KBM-7 (cell line): Measurements from ENCODE around the gene EIF1AD.

Source experiments
- DNase-seq: peaks from one replicate; pipeline ENCODE4 v3.0.0-alpha.2; 2015
- in situ Hi-C: fragments of 300-500 bp; cut with MboI; formaldehyde crosslinking; loops from 2 replicates; pipeline ENCODE4 v1.14.3; 2020; ENCODE audit warnings: low sequenced_read_pairs, low pct_unique_long_range_greater_than_20kb, mixed read lengths

Gene EIF1AD

GRCh38 chr11:66008095-66008467 is 6.1 kb upstream of the EIF1AD start:
- DNase-seq, result no peak
- in situ Hi-C loops, result no loop called here

GRCh38 chr11:66007201-66007634 is 5.3 kb upstream of the EIF1AD start:
- in situ Hi-C loops, result no loop called here
- no peak for DNase-seq

GRCh38 chr11:66006891-66007176 is 4.9 kb upstream of the EIF1AD start:
- DNase-seq, result no peak
- in situ Hi-C loops, result no loop called here

GRCh38 chr11:66006134-66006890 is 4.4 kb upstream of the EIF1AD start:
- DNase-seq, result no peak
- in situ Hi-C loops, result no loop called here

GRCh38 chr11:66004186-66004585 is 2.2 kb upstream of the EIF1AD start:
- in situ Hi-C loops, result no loop called here
- no peak for DNase-seq

GRCh38 chr11:66003291-66003690 is 1.3 kb upstream of the EIF1AD start:
- DNase-seq, result no peak
- in situ Hi-C loops, result no loop called here

- in situ Hi-C loops, result no loop called here
- DNase-seq, result no peak
These were observed 780 bp upstream of the EIF1AD start for GRCh38 chr11:66002648-66003225.

- no peak for DNase-seq
- in situ Hi-C loops, result no loop called here
These were observed 4.7 kb downstream of the EIF1AD start for GRCh38 chr11:65997286-65997685.

GRCh38 chr11:65992056-65992455 is 9.9 kb downstream of the EIF1AD start:
- in situ Hi-C loops, result no loop called here
- DNase-seq, result no peak

GRCh38 chr11:65988791-65989592 is 13.0 kb downstream of the EIF1AD start:
- peak; percentile 99 for DNase-seq
- in situ Hi-C loops, result no loop called here

- in situ Hi-C loops, result no loop called here
These were observed 14.6 kb downstream of the EIF1AD start for GRCh38 chr11:65987336-65987735.

GRCh38 chr11:65983589-65983987 is 18.4 kb downstream of the EIF1AD start:
- in situ Hi-C loops, result no loop called here
- DNase-seq, result no peak

More at GRCh38 chr11:65987336-65987735, 14.6 kb downstream of the EIF1AD start:
- no peak for DNase-seq

- in situ Hi-C loops, result no loop called here
- DNase-seq, result no peak
These were observed 19.0 kb downstream of the EIF1AD start for GRCh38 chr11:65982824-65983588.

GRCh38 chr11:65981972-65982823 is 19.8 kb downstream of the EIF1AD start:
- in situ Hi-C loops, result no loop called here

GRCh38 chr11:65981101-65981740 is 20.7 kb downstream of the EIF1AD start:
- no peak for DNase-seq

More at GRCh38 chr11:65981972-65982823, 19.8 kb downstream of the EIF1AD start:
- DNase-seq, result no peak

GRCh38 chr11:65979261-65979759 is 22.6 kb downstream of the EIF1AD start:
- no peak for DNase-seq
- in situ Hi-C loops, result no loop called here

More at GRCh38 chr11:65981101-65981740, 20.7 kb downstream of the EIF1AD start:
- in situ Hi-C loops, result no loop called here

GRCh38 chr11:65978391-65979238 is 23.3 kb downstream of the EIF1AD start:
- in situ Hi-C loops, result no loop called here
- DNase-seq, result no peak
